Activated T-helper 17 cell treated with anti-CD3 and anti-CD28 coated beads, Interleukin-2, amount 50 U/mL, for 72 hours (primary cell): ENCODE data around the gene WNT5B. TPM values are rescaled to one million over a fixed set of nuclear protein-coding genes. Genes with fewer than 3 reads are reported as not detected.

Experiments
- ATAC-seq: fragments of 150-1000 bp; cut with Tn5 transposase; replicated peaks from 2 replicates; pipeline ENCODE4 v1.10.0; 2021; ENCODE audit warnings: mild to moderate bottlenecking, moderate library complexity
- H3K27ac Mint-ChIP-seq: one replicate; pipeline ENCODE4 v1.8.0; 2022; ENCODE audit warnings: mixed read lengths
- H3K27me3 Mint-ChIP-seq: one replicate; pipeline ENCODE4 v1.8.0; 2022; ENCODE audit warnings: mixed read lengths
- H3K36me3 Mint-ChIP-seq: one replicate; pipeline ENCODE4 v1.8.0; 2022; ENCODE audit warnings: low read depth, mild to moderate bottlenecking, mixed read lengths
- H3K4me1 Mint-ChIP-seq: one replicate; pipeline ENCODE4 v1.8.0; 2022; ENCODE audit warnings: mixed read lengths
- H3K4me3 Mint-ChIP-seq: one replicate; pipeline ENCODE4 v1.8.0; 2022; ENCODE audit warnings: mild to moderate bottlenecking, mixed read lengths
- H3K9me3 Mint-ChIP-seq: one replicate; pipeline ENCODE4 v1.8.0; 2022; ENCODE audit warnings: mixed read lengths
- total RNA-seq, 2 donors: library from RNA; stranded (reverse); gene quantifications; one replicate each; pipeline ENCODE4 v1.2.3, GENCODE V29; 2022

The WNT5B gene
- total RNA-seq = under 1 TPM; 0.26 to 0.30 TPM

GRCh38 chr12:1628666-1629337, at the start of gene WNT5B:
Gene WNT5B (plus strand): TSS chr12:1629231. CDS start chr12:1631355, 2,124 bp downstream.
- Mint-ChIP-seq H3K36me3 (no peaks in the 10 kb centered on the region), H3K4me1 (no peaks in the 10 kb centered on the region), H3K27ac (no peak within 1 kb of the TSS), H3K4me3 (peak within 1 kb of the TSS; percentile 59), H3K27me3 (peaks cover 43% of the 10 kb centered on the region), H3K9me3 (no peaks in the 10 kb centered on the region)
- ATAC-seq = no peak

- H3K27ac Mint-ChIP-seq = no peak overlapping the region
- H3K36me3 Mint-ChIP-seq = no peaks in the 10 kb centered on the region
- no peaks in the 10 kb centered on the region for H3K9me3 Mint-ChIP-seq
- H3K4me3 Mint-ChIP-seq = no peak overlapping the region
- peaks cover 6% of the 10 kb centered on the region for H3K4me1 Mint-ChIP-seq
- H3K27me3 Mint-ChIP-seq = no peaks in the 10 kb centered on the region
- no peak for ATAC-seq
Observed at GRCh38 chr12:1579651-1580435, 49.2 kb upstream of the WNT5B start.

- Mint-ChIP-seq H3K9me3 (no peaks in the 10 kb centered on the region), H3K27ac (no peak overlapping the region), H3K27me3 (no peaks in the 10 kb centered on the region), H3K4me1 (peaks cover 6% of the 10 kb centered on the region), H3K36me3 (no peaks in the 10 kb centered on the region), H3K4me3 (no peak overlapping the region)
- no peak for ATAC-seq
Observed at GRCh38 chr12:1580526-1580925, 48.5 kb upstream of the WNT5B start.

GRCh38 chr12:1581973-1582708, 46.9 kb upstream of the WNT5B start:
- Mint-ChIP-seq H3K9me3 (no peaks in the 10 kb centered on the region), H3K36me3 (peaks cover 6% of the 10 kb centered on the region), H3K4me3 (no peak overlapping the region), H3K4me1 (peaks cover 6% of the 10 kb centered on the region), H3K27ac (no peak overlapping the region), H3K27me3 (no peaks in the 10 kb centered on the region)
- no peak for ATAC-seq

- H3K27ac Mint-ChIP-seq = no peak overlapping the region
- H3K9me3 Mint-ChIP-seq = no peaks in the 10 kb centered on the region
- peaks cover 6% of the 10 kb centered on the region for H3K4me1 Mint-ChIP-seq
- no peak for ATAC-seq
- no peak overlapping the region for H3K4me3 Mint-ChIP-seq
- no peaks in the 10 kb centered on the region for H3K27me3 Mint-ChIP-seq
- H3K36me3 Mint-ChIP-seq = peaks cover 9% of the 10 kb centered on the region
Observed at GRCh38 chr12:1582709-1583050, 46.4 kb upstream of the WNT5B start.

- H3K4me1 Mint-ChIP-seq = peaks cover 11% of the 10 kb centered on the region
- no peaks in the 10 kb centered on the region for H3K9me3 Mint-ChIP-seq
- H3K4me3 Mint-ChIP-seq = peak overlapping the region; percentile 3
- peaks cover 18% of the 10 kb centered on the region for H3K36me3 Mint-ChIP-seq
- ATAC-seq = peak; percentile 81
- no peaks in the 10 kb centered on the region for H3K27me3 Mint-ChIP-seq
- H3K27ac Mint-ChIP-seq = peak overlapping the region; percentile 20
Observed at GRCh38 chr12:1583421-1584078, 45.5 kb upstream of the WNT5B start.

- Mint-ChIP-seq H3K36me3 (peaks cover 22% of the 10 kb centered on the region), H3K9me3 (no peaks in the 10 kb centered on the region), H3K4me3 (no peak overlapping the region), H3K27ac (no peak overlapping the region), H3K27me3 (no peaks in the 10 kb centered on the region), H3K4me1 (peaks cover 15% of the 10 kb centered on the region)
- ATAC-seq = no peak
Observed at GRCh38 chr12:1584326-1584725, 44.7 kb upstream of the WNT5B start.

GRCh38 chr12:1587927-1588574, 41.0 kb upstream of the WNT5B start:
- H3K4me3 Mint-ChIP-seq = peak overlapping the region; percentile 53
- H3K27me3 Mint-ChIP-seq = no peaks in the 10 kb centered on the region
- H3K4me1 Mint-ChIP-seq = peaks cover 31% of the 10 kb centered on the region
- H3K27ac Mint-ChIP-seq = peak overlapping the region; percentile 32
- no peaks in the 10 kb centered on the region for H3K9me3 Mint-ChIP-seq
- H3K36me3 Mint-ChIP-seq = peaks cover 51% of the 10 kb centered on the region
- ATAC-seq = no peak

GRCh38 chr12:1588575-1588947, 40.5 kb upstream of the WNT5B start:
- Mint-ChIP-seq H3K9me3 (no peaks in the 10 kb centered on the region), H3K4me3 (peak overlapping the region; percentile 53), H3K27ac (peak overlapping the region; percentile 32), H3K4me1 (peaks cover 27% of the 10 kb centered on the region), H3K36me3 (peaks cover 54% of the 10 kb centered on the region), H3K27me3 (no peaks in the 10 kb centered on the region)
- ATAC-seq = no peak

GRCh38 chr12:1590221-1590979, 38.6 kb upstream of the WNT5B start:
- ATAC-seq = no peak
- H3K27ac Mint-ChIP-seq = peak overlapping the region; percentile 89

GRCh38 chr12:1591034-1591433, 38.0 kb upstream of the WNT5B start:
- Mint-ChIP-seq H3K4me1 (peaks cover 39% of the 10 kb centered on the region), H3K4me3 (peak overlapping the region; percentile 96), H3K36me3 (peaks cover 62% of the 10 kb centered on the region), H3K27ac (peak overlapping the region; percentile 89), H3K27me3 (no peaks in the 10 kb centered on the region), H3K9me3 (no peaks in the 10 kb centered on the region)
- ATAC-seq = peak; percentile 30

More at GRCh38 chr12:1590221-1590979, 38.6 kb upstream of the WNT5B start:
- peaks cover 33% of the 10 kb centered on the region for H3K4me1 Mint-ChIP-seq
- peak overlapping the region; percentile 96 for H3K4me3 Mint-ChIP-seq
- H3K9me3 Mint-ChIP-seq = no peaks in the 10 kb centered on the region
- H3K27me3 Mint-ChIP-seq = no peaks in the 10 kb centered on the region
- peaks cover 62% of the 10 kb centered on the region for H3K36me3 Mint-ChIP-seq

- Mint-ChIP-seq H3K27me3 (no peaks in the 10 kb centered on the region), H3K4me1 (peaks cover 39% of the 10 kb centered on the region), H3K36me3 (peaks cover 60% of the 10 kb centered on the region), H3K27ac (peak overlapping the region; percentile 89), H3K4me3 (peak overlapping the region; percentile 96), H3K9me3 (no peaks in the 10 kb centered on the region)
- no peak for ATAC-seq
Observed at GRCh38 chr12:1591543-1591942, 37.5 kb upstream of the WNT5B start.

GRCh38 chr12:1592444-1593173, 36.4 kb upstream of the WNT5B start:
- peaks cover 53% of the 10 kb centered on the region for H3K36me3 Mint-ChIP-seq
- H3K4me3 Mint-ChIP-seq = peak overlapping the region; percentile 96
- peak overlapping the region; percentile 89 for H3K27ac Mint-ChIP-seq
- peak; percentile 61 for ATAC-seq
- H3K9me3 Mint-ChIP-seq = no peaks in the 10 kb centered on the region
- peaks cover 39% of the 10 kb centered on the region for H3K4me1 Mint-ChIP-seq
- no peaks in the 10 kb centered on the region for H3K27me3 Mint-ChIP-seq
